HCT116 (cell line): Measurements from ENCODE around the gene TFF3. TPM values are rescaled to one million over a fixed set of nuclear protein-coding genes. Genes with fewer than 3 reads are reported as not detected.

Experiments
- ATAC-seq: fragments of 200-7000 bp; cut with Tn5 transposase; 2 replicates; pipeline ENCODE4 v1.9.1; 2020; ENCODE audit warnings: mild to moderate bottlenecking, moderate library complexity
- BruUV-seq: library from RNA; stranded (reverse); fragments of 400-500 nt; replicated peaks from 2 replicates; lab custom pipeline; 2021; lab: Mats Ljungman, UMichigan
- CTCF ChIA-PET: fragments of 300-600 bp; sonication (Branson Sonifier 250); formaldehyde crosslinking; loops from one replicate; lab custom pipeline; 2021; ENCODE audit warnings: antibody characterized with exemption; lab: Charles Lee
- POLR2A ChIA-PET: fragments of 300-600, 350-600 bp; sonication (Branson Sonifier 250); formaldehyde crosslinking; loops from one replicate; lab custom pipeline; 2021; ENCODE audit warnings: antibody characterized with exemption; lab: Charles Lee
- RAD21 ChIA-PET, 2 experiments: fragments of 300-600 bp; sonication (Branson Sonifier 250); formaldehyde crosslinking; loops; one replicate each; lab custom pipeline; 2023; ENCODE audit warnings: low total read pairs in 2 of 2; ENCODE audit not compliant: uncharacterized antibody in 2 of 2, unreplicated experiment in 2 of 2, low non-redundant PET in 1 of 2; lab: Charles Lee
- DNase-seq: peaks from one replicate; pipeline ENCODE4 v3.0.0-alpha.2; 2010; ENCODE audit warnings: low read depth, low spot score
- H2AFZ ChIP-seq: fragments of 200-600 bp; shearing (Covaris generic), sonication (generic); 2 replicates; pipeline ENCODE4 v1.6.1; 2017; ENCODE audit warnings: low read depth, mixed run types, mixed read lengths, antibody characterized with exemption, low read length; ENCODE audit not compliant: poor library complexity, severe bottlenecking
- H3K27ac ChIP-seq: 2 replicates; pipeline ENCODE4 v1.5.1; 2012; ENCODE audit warnings: low read depth, low read length
- H3K27me3 ChIP-seq: fragments of 200-600 bp; sonication (generic); 2 replicates; pipeline ENCODE4 v1.6.1; 2016; ENCODE audit warnings: mixed run types, low read length, mixed read lengths; ENCODE audit not compliant: insufficient read depth
- H3K36me3 ChIP-seq, 2 experiments: fragments of 200-500 bp in 1 of 2; fragments of 200-600 bp in 1 of 2; sonication (Bioruptor generic) in 1 of 2; sonication (generic) in 1 of 2; 2 replicates each; pipeline versions ENCODE4 v1.5.1 to v1.6.1; 2014 to 2016; ENCODE audit warnings: low read length in 2 of 2, inconsistent platforms in 1 of 2, mixed read lengths in 1 of 2, mixed run types in 1 of 2; ENCODE audit not compliant: insufficient read depth in 2 of 2, control insufficient read depth in 1 of 2
- H3K4me1 ChIP-seq, 2 experiments: fragments of 200-600 bp in 1 of 2; sonication (generic) in 1 of 2; 2 replicates each; pipeline versions ENCODE4 v1.5.1 to v1.6.1; 2012 to 2017; ENCODE audit warnings: low read length in 2 of 2, inconsistent platforms in 1 of 2, mild to moderate bottlenecking in 1 of 2, mixed read lengths in 1 of 2, mixed run types in 1 of 2, moderate library complexity in 1 of 2; ENCODE audit not compliant: insufficient read depth in 2 of 2, control insufficient read depth in 1 of 2
- H3K4me2 ChIP-seq: fragments of 200-600 bp; sonication (generic); 2 replicates; pipeline ENCODE4 v1.6.1; 2017; ENCODE audit warnings: mixed run types, low read length, mixed read lengths
- H3K4me3 ChIP-seq, 2 experiments: fragments of 200-600 bp in 1 of 2; sonication (generic) in 1 of 2; replicated peaks in 1 of 2; 2 replicates each; pipeline ENCODE4 v1.5.1; 2011 to 2016; ENCODE audit warnings: low read length in 2 of 2, control low read depth in 1 of 2, low read depth in 1 of 2, mild to moderate bottlenecking in 1 of 2, mixed read lengths in 1 of 2, mixed run types in 1 of 2
- H3K79me2 ChIP-seq: fragments of 200-600 bp; sonication (generic); 2 replicates; pipeline ENCODE4 v1.6.1; 2017; ENCODE audit warnings: mild to moderate bottlenecking, mixed run types, low read length, moderate library complexity, mixed read lengths; ENCODE audit not compliant: insufficient read depth
- H3K9ac ChIP-seq: fragments of 200-600 bp; sonication (generic); 2 replicates; pipeline ENCODE4 v1.6.1; 2016; ENCODE audit warnings: low read length, mixed read lengths
- H3K9me2 ChIP-seq: fragments of 200-600 bp; sonication (generic), shearing (Covaris generic); 2 replicates; pipeline ENCODE4 v1.6.1; 2017; ENCODE audit warnings: mixed run types, mild to moderate bottlenecking, moderate library complexity; ENCODE audit not compliant: insufficient read depth
- H3K9me3 ChIP-seq, 2 experiments: fragments of 200-500 bp in 1 of 2; fragments of 200-600 bp in 1 of 2; sonication (Bioruptor generic) in 1 of 2; sonication (generic) in 1 of 2; 2 replicates each; pipeline ENCODE4 v1.6.1; 2014 to 2017; ENCODE audit warnings: low read length in 2 of 2, mixed read lengths in 2 of 2, inconsistent platforms in 1 of 2, low read depth in 1 of 2, mild to moderate bottlenecking in 1 of 2, mixed run types in 1 of 2, moderate library complexity in 1 of 2; ENCODE audit not compliant: control insufficient read depth in 1 of 2, insufficient read depth in 1 of 2
- H4K20me1 ChIP-seq: fragments of 200-600 bp; sonication (generic), shearing (Covaris generic); 2 replicates; pipeline ENCODE4 v1.6.1; 2017; ENCODE audit warnings: mixed run types, mild to moderate bottlenecking, moderate library complexity; ENCODE audit not compliant: insufficient read depth
- CBX3 ChIP-seq: IDR thresholded peaks from 2 replicates; pipeline ENCODE4 v1.6.1; 2012; ENCODE audit warnings: low read depth
- CEBPB ChIP-seq: IDR thresholded peaks from 2 replicates; pipeline ENCODE4 v1.6.1; 2012; ENCODE audit warnings: low read depth
- EGR1 ChIP-seq: IDR thresholded peaks from 2 replicates; pipeline ENCODE4 v1.6.1; 2012; ENCODE audit warnings: low read depth
- ELF1 ChIP-seq: IDR thresholded peaks from 2 replicates; pipeline ENCODE4 v1.6.1; 2012; ENCODE audit warnings: low read depth, borderline replicate concordance
- EZH2 ChIP-seq: fragments of 200-600 bp; sonication (generic); IDR thresholded peaks from 2 replicates; pipeline ENCODE4 v1.6.1; 2017; ENCODE audit warnings: antibody characterized with exemption, mixed run types
- EZH2phosphoT487 ChIP-seq: fragments of 200-600 bp; IDR thresholded peaks from 2 replicates; pipeline ENCODE4 v1.6.1; 2018; ENCODE audit warnings: antibody characterized with exemption, borderline replicate concordance
- FOSL1 ChIP-seq: IDR thresholded peaks from 2 replicates; pipeline ENCODE4 v1.6.1; 2012; ENCODE audit warnings: low read depth
- JUND ChIP-seq: IDR thresholded peaks from 2 replicates; pipeline ENCODE4 v1.6.1; 2012
- POLR2A ChIP-seq: IDR thresholded peaks from 2 replicates; pipeline ENCODE4 v1.7.0; 2011; ENCODE audit warnings: borderline replicate concordance; ENCODE audit not compliant: insufficient read depth, insufficient read length; ENCODE audit errors: extremely low read depth
- POLR2AphosphoS5 ChIP-seq: IDR thresholded peaks from 2 replicates; pipeline ENCODE4 v1.6.1; 2011; ENCODE audit warnings: mild to moderate bottlenecking, low read depth, low read length, moderate library complexity
- RAD21 ChIP-seq: IDR thresholded peaks from 2 replicates; pipeline ENCODE4 v1.6.1; 2012; ENCODE audit warnings: low read depth, mild to moderate bottlenecking
- SIN3A ChIP-seq: IDR thresholded peaks from 2 replicates; pipeline ENCODE4 v1.6.1; 2012; ENCODE audit warnings: low read depth
- SP1 ChIP-seq: IDR thresholded peaks from 2 replicates; pipeline ENCODE4 v1.6.1; 2012; ENCODE audit warnings: low read depth
- SRF ChIP-seq: IDR thresholded peaks from 2 replicates; pipeline ENCODE4 v1.6.1; 2012; ENCODE audit warnings: low read depth
- TCF7L2 ChIP-seq: IDR thresholded peaks from 2 replicates; pipeline ENCODE4 v1.7.0; 2011; ENCODE audit warnings: borderline replicate concordance, inconsistent platforms; ENCODE audit not compliant: insufficient read depth, insufficient read length; ENCODE audit errors: extremely low read depth
- YY1 ChIP-seq: IDR thresholded peaks from 2 replicates; pipeline ENCODE4 v1.6.1; 2011; ENCODE audit warnings: low read length, low read depth, moderate library complexity, mild to moderate bottlenecking; ENCODE audit not compliant: insufficient replicate concordance; ENCODE audit errors: extremely low read depth
- ZNF274 ChIP-seq: fragments of 200-500 bp; sonication (Bioruptor generic); IDR thresholded peaks from 2 replicates; pipeline ENCODE4 v1.6.1; 2014; ENCODE audit warnings: mild to moderate bottlenecking, low read depth, low read length, inconsistent platforms
- intact Hi-C: fragments of 100-400 bp; cut with micrococcal nuclease; formaldehyde crosslinking; loops from 2 replicates; pipeline ENCODE4 v1.10.0; 2022
- total RNA-seq: library from RNA; stranded (reverse); gene quantifications from one replicate; pipeline ENCODE4 v1.2.1, GENCODE V29; 2021; ENCODE audit not compliant: unreplicated experiment
- TF ChIP-seq, protein P1 (sequence below): IDR thresholded peaks from 2 replicates; pipeline ENCODE4 v1.6.1; 2012
- TF ChIP-seq, protein P2 (sequence below), 3 experiments: fragments of 200-600 bp in 1 of 3; sonication (generic) in 1 of 3; IDR thresholded peaks in 2 of 3; conservative IDR thresholded peaks in 1 of 3; 2 replicates each; pipeline ENCODE4 v1.5.1; 2012 to 2017; ENCODE audit warnings: low read depth in 2 of 3, low read length in 2 of 3, antibody characterized with exemption in 1 of 3, borderline replicate concordance in 1 of 3, control low read depth in 1 of 3, mild to moderate bottlenecking in 1 of 3, mixed read lengths in 1 of 3, mixed run types in 1 of 3, moderate library complexity in 1 of 3; ENCODE audit not compliant: insufficient read depth in 1 of 3
- TF ChIP-seq, protein P3 (sequence below): IDR thresholded peaks from 2 replicates; pipeline ENCODE4 v1.6.1; 2012; ENCODE audit warnings: low read depth

TFF3 gene
- total RNA-seq, 1 experiment from 2014 or later: 0.22 TPM

DNA sequence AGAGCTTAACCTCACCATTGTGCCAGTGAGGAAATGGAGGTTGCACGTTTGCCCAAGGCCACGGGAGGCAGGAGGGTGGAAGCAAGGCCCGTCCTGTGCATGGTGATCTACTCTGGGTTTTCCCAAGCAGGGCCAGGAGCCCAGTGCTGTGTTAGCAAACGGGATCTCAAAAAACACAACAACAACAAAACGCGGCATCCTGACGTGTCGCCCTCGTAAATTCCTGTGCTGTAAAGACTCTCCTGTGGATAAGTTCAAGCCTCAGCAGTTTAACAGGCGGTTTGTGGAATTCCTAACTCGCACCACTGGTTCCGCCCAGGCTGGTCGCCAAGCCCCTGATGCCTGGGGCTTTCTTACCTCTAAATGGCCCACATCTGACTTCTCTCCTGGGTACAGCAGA, 39.1 kb downstream of the TFF3 start:
- ChIA-PET RAD21 (no interaction called here), POLR2A (no interaction called here), CTCF (interaction anchor here (0.7 to 1.8 kb wide), 2 partner anchors 17 to 136 kb away, joined by 4 to 6 read pairs; no protein-coding TSS in a partner anchor)
- H3K27me3 ChIP-seq: no peaks in the 10 kb centered on the region
- ATAC-seq (no peak), DNase-seq (no peak)
- no peak overlapping the region for H3K4me2 ChIP-seq
- H3K4me1 ChIP-seq: no peaks in the 10 kb centered on the region
- H3K9me2 ChIP-seq: no peaks in the 10 kb centered on the region
- H3K9ac ChIP-seq: no peak overlapping the region
- no peaks in the 10 kb centered on the region for H3K9me3 ChIP-seq
- no peaks in the 10 kb centered on the region for H3K79me2 ChIP-seq
- intact Hi-C loops: no loop called here
- no peaks in the 10 kb centered on the region for H4K20me1 ChIP-seq
- H3K27ac ChIP-seq: no peak overlapping the region
- no peak overlapping the region for H3K4me3 ChIP-seq
- no peak overlapping the region for H2AFZ ChIP-seq
- no peaks in the 10 kb centered on the region for H3K36me3 ChIP-seq
- no peak for TF ChIP-seq SP1
- no peak for TF ChIP-seq YY1
- TF ChIP-seq SRF: no peak
- no peak for TF ChIP-seq EGR1
- TF ChIP-seq ZNF274: no peak
- no peak for TF ChIP-seq POLR2AphosphoS5
- TF ChIP-seq EZH2: no peak
- no peak for TF ChIP-seq SIN3A
- TF ChIP-seq ELF1: no peak
- TF ChIP-seq EZH2phosphoT487: no peak
- no peak for TF ChIP-seq FOSL1
- TF ChIP-seq, protein P1, sequence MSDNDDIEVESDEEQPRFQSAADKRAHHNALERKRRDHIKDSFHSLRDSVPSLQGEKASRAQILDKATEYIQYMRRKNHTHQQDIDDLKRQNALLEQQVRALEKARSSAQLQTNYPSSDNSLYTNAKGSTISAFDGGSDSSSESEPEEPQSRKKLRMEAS: no peak
- TF ChIP-seq, protein P2, sequence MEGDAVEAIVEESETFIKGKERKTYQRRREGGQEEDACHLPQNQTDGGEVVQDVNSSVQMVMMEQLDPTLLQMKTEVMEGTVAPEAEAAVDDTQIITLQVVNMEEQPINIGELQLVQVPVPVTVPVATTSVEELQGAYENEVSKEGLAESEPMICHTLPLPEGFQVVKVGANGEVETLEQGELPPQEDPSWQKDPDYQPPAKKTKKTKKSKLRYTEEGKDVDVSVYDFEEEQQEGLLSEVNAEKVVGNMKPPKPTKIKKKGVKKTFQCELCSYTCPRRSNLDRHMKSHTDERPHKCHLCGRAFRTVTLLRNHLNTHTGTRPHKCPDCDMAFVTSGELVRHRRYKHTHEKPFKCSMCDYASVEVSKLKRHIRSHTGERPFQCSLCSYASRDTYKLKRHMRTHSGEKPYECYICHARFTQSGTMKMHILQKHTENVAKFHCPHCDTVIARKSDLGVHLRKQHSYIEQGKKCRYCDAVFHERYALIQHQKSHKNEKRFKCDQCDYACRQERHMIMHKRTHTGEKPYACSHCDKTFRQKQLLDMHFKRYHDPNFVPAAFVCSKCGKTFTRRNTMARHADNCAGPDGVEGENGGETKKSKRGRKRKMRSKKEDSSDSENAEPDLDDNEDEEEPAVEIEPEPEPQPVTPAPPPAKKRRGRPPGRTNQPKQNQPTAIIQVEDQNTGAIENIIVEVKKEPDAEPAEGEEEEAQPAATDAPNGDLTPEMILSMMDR (IDR thresholded peaks at IDR 0.05 in 2 of 3, conservative IDR thresholded peaks at IDR 0.05 in 1 of 3; ENCODE audit: borderline replicate concordance in 1 of 3, insufficient read depth in 1 of 3, low read depth in 2 of 3, low read length in 2 of 3): no peak
- no peak for TF ChIP-seq JUND
- TF ChIP-seq RAD21: no peak
- TF ChIP-seq, protein P3, sequence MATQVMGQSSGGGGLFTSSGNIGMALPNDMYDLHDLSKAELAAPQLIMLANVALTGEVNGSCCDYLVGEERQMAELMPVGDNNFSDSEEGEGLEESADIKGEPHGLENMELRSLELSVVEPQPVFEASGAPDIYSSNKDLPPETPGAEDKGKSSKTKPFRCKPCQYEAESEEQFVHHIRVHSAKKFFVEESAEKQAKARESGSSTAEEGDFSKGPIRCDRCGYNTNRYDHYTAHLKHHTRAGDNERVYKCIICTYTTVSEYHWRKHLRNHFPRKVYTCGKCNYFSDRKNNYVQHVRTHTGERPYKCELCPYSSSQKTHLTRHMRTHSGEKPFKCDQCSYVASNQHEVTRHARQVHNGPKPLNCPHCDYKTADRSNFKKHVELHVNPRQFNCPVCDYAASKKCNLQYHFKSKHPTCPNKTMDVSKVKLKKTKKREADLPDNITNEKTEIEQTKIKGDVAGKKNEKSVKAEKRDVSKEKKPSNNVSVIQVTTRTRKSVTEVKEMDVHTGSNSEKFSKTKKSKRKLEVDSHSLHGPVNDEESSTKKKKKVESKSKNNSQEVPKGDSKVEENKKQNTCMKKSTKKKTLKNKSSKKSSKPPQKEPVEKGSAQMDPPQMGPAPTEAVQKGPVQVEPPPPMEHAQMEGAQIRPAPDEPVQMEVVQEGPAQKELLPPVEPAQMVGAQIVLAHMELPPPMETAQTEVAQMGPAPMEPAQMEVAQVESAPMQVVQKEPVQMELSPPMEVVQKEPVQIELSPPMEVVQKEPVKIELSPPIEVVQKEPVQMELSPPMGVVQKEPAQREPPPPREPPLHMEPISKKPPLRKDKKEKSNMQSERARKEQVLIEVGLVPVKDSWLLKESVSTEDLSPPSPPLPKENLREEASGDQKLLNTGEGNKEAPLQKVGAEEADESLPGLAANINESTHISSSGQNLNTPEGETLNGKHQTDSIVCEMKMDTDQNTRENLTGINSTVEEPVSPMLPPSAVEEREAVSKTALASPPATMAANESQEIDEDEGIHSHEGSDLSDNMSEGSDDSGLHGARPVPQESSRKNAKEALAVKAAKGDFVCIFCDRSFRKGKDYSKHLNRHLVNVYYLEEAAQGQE: no peak
- TF ChIP-seq CEBPB: no peak
- no peak for TF ChIP-seq TCF7L2
- TF ChIP-seq POLR2A: no peak
- TF ChIP-seq CBX3: no peak
- TF ChIP-seq, all 23 proteins: peak for 0
- no TSS peak for BruUV-seq
